Activated CD8-positive, alpha-beta memory T cell treated with anti-CD3 and anti-CD28 coated beads, Interleukin-2, amount 50 U/mL, for 48 hours (primary cell): ENCODE results near the gene TMEM125.
A peak's percentile ranks its signal among the peaks of the same experiment; 100 is the strongest.

ENCODE experiments used
- DNase-seq: peaks from one replicate; pipeline ENCODE4 v3.0.0-alpha.2; 2020

The TMEM125 gene

DNA sequence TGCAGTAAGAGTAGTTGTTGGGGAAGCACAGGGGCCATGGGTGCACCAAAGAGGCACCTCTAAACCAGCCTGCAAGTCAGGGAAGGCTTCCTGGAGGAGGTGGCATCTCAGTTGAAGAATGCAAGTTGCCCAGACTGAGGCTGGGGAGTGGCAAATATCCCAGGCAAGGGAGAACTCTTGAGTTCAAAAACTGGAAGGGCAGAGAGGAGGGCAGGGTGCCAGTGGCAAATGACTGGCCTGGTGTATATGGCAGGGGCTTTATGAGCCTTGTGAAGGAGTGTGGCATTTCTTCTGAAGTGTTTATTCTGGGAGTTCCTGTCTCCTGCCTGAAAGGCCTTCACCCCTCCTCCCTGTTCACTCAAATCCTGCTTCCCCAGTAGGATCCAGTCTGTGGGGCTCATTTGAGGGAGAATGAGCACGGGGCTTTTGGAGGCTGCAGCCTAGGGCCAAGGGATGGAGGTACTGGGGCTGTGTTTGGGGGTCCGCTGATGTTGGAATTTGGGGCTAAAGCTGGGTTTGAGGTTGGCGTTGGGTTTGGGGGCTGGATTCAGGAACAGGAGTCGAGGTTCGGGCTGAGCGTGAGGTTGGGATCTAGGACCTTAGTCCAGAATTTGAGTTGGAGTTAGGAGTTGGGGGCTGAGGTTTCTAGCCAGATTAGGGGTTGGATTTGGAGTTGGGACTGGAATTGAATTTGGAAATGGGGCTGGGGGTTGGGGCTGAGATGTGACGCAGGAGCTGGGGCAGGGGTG, at the start of gene TMEM125:
TSS of gene TMEM125 (plus strand) at position 357 of the 749 bp plus-strand sequence. CDS start 2,740 bp downstream, outside the sequence.
- peak; percentile 32 for DNase-seq

DNA sequence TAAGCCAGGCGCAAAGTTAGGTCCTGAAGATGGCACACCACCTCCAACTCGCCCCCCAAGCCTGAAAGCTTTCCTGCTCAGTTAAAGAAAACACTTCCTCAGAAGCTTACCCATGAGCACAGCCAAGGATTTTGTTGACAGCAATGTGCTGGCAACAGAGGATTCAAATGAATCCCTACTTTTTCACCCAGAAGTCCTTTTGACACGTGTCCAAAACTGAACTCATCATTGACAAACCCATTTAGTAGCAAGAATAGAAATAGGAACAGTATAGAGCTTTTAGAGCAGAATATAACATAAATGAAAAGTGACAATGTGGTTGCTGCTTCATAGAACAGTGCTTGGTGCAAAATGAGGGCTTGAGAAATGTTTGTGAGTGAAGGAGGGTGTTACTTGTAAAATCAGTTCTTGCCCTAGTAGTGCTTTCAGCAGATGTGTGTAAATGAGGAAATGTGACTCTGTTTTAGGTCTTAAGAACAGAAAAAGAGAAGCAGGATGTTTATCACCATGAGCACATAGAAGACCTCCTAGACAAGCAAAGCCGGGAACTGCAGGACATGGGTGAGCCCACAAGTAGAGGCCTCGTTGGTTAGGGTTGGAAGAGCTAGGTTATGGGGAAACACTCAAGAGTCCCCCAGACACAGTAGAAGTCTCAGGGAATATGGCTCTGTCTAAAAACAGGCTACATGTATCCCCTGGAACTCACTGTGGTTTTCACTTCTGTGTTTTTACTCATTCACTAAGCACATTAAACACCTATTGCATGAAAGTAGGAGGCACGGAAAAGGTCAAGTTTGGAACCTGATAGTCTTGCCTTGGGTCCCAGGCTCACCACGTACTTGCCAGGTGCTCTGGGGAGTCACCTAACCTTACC, 48.6 kb upstream of the TMEM125 start:
- DNase-seq, result no peak

DNA sequence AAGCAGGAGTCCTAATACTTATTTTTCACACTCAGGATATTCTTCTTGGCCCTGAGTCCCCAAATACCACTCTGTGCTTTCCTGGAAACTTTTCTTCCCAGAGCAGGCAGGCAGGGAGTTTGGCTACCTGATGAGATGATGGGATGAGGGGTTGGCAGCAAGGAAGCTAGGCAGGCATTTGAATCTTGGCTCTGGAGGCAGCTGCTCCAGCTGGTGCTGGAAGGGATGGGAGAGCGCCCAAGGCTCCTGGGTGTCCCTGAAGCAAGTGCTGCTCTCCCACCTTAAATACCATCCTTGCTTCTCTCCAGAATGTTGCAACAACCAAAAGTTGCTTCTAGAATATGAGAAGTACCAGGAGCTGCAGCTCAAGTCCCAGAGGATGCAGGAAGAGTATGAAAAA, 48.0 kb upstream of the TMEM125 start:
- no peak for DNase-seq

DNA sequence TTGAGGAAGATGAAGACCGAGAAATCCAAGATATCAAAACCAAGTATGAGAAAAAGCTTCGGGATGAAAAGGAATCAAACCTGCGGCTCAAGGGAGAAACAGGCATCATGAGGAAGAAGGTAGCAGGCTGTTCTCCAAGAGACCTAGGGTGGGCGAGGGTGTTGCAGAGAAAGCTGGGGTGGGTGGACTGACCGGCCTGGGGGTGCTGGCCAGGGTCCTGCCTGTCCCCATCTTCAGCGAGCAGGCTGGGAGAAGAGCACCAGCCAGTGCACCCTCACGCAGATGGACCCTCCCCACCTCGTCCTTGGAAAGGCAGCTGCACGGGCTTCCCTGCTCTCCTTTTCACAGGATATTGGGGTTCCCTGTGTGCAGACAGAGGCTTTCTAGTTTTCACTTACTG, 46.9 kb upstream of the TMEM125 start:
- no peak for DNase-seq

DNA sequence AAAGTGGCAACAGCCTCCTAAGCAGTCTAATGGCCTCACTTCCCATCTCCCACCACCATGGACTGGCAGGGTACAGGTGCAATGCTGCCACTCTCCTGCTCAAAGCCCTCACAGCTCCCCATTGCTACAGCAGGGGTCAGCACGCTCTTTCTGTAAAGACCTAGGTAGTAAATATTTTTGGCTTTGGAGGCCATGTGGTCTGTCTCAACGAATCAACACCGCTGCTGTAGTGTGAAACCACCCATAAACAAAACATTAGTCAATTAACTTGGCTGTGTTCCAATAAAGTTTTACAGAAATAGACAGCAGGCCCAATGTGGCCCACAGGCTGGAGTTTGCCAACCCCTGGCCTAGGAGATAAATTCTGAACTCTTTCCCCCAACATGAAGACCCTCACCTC, 44.6 kb upstream of the TMEM125 start:
- DNase-seq, result no peak

DNA sequence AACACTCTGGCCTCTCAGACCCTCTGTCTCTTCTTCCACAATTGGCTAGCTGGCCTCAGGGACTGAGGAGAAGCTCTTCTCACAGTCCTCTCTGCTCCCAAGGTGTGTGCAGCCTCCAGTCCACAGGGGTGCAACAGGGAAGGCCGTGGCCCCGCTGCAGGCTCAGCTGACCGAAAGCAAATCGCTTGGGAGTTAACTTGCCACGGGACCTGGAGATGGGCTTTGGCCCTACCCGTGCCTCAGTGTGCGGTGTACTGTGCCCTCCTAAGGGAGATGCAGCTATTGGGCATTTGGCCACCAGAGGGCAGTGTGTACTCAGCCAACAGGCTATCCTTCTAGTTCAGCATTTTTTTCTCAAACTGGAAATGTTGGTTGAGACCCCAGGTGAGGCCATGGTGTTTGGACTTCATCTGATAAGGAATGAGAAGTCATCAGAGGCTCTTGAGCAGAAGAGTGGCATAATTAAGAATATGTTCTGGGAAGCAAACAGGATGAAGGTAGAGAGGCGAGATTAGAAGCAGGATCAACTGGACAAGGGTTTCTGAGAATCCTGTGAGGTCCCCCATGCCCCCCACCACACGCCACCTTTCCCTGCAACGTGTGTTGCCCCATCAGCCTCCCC, 42.5 kb upstream of the TMEM125 start:
- peak; percentile 96 for DNase-seq

DNA sequence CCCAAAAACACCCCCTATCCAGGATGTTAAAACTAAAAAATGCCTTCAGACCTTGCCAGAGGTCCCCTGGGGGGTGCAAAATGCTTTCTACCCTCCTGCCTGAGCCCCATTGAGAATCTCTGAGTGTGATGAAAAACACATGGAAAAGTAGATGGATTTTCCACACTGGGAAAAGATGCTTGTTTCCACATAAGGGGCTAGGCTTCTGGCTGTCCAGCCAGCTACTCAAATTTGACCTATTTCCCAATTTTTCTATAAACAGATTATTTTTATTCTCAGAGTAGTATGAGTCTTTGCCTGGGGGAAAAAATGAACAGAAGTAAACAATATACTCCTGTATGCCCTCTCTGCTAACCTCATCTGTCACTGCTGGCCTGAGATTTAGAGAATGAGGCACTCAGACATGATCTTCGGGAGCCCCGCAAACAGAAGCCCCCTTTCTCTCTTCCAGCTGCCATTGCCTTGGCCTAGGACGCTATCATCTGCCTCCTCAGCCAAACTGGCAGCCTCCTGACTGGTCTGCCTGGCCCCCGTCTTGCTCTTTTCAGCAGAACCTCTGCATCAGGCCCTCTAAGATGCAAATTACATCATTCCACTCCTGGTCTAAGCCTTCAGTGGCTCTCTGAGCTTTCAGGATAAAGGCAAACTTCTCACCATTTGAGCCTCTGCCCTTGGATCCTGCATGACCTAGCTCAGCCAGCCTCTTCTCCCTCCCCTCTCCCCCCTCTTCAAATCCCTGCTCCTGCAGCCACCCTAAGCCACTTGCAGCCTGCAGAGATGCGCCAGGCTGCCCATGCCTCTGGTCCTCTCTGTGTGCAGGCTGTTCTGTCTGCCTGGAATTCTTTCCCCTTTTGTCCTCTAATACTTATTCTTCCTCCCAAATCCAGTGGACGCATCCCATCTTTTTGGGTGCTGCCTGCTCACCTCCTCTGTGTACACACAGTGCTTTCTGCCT, 39.7 kb upstream of the TMEM125 start:
- DNase-seq, result no peak

DNA sequence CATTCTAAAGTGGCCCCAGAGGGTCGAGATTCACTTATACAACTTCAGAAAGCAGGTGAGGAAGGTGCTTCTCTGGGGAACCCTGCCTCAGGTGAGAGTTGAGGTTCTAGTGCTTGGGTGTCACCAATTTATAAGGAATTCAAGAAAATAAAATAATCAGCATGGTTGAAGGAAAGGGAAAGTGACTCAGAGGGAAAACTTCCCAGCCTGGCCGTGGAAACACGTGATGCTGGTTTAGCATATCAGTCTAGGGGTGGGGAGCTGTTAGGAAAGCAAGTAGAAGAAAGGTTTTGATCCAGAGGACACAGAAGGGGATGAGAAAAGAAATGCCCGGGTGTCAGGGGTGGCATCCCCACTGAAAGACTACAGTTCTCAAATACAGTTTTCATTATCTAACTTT, 37.7 kb upstream of the TMEM125 start:
- DNase-seq, result no peak

DNA sequence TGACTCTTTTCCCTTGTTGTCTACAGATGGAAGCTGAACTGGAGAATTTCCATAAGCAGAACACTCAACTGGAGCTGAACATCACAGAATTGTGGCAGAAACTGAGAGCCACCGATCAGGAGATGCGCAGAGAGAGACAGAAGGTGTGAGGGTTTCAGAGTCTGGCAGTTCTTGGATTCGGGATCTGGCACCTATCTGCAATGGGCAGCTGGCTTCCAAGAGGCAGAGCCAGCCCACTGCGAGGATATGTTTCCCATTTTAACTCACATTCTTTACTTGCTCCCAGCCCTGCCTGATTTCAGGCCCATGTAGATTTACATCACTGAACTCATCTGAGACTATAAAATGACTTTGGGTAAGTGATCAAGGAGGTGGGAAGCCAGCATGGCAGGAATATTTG, 37.3 kb upstream of the TMEM125 start:
- DNase-seq, result no peak

DNA sequence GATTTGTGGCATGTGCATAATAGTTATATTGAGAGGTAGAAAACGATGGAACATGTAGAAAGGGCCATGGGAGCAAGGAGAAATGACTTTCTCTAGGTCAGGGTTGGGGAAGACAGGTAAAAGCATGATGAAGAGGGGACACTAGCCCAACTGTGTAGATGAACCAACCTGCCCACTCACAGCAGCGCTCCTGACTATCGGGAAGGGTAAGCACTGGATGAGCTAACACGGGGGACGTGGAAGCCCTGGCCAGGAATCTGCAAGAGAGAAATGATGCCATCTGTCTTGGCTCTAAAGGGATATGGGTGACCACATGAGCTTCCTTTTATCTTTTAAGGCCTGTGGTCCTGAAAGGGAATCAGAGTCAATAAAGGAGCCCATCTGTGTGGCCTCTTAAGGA, 36.2 kb upstream of the TMEM125 start:
- no peak for DNase-seq

DNA sequence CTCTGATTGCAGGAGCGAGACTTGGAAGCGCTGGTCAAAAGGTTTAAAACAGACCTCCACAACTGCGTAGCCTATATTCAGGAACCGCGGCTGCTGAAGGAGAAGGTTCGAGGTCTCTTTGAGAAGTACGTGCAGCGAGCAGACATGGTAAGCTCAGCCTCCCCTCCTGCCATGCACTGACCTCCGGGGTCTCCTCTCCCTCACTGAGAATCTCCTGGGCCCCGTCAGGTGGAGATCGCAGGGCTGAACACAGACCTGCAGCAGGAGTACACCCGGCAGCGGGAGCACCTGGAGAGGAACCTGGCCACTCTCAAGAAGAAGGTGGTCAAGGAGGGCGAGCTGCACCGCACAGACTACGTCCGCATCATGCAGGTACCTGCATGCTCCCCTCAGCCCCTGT, 35.5 kb upstream of the TMEM125 start:
- no peak for DNase-seq

DNA sequence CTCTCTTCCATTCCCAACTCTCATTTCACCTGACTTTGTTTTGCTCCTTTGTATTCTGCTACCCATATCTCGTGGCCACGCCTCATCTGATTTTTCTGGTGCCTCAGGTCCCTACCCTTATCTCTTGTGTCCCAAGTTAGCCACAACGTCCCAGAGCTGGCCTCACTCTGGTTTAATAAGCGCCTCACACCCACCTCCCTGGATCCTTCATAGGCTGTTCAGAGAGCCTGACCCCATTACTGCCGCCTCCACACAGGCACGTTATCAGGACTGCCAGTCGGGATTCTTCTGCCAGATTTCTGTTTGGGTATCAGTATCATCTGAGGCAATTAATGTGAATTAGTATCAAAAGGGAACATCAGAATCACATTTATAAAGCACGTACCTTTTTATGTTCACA, 34.7 kb upstream of the TMEM125 start:
- no peak for DNase-seq

DNA sequence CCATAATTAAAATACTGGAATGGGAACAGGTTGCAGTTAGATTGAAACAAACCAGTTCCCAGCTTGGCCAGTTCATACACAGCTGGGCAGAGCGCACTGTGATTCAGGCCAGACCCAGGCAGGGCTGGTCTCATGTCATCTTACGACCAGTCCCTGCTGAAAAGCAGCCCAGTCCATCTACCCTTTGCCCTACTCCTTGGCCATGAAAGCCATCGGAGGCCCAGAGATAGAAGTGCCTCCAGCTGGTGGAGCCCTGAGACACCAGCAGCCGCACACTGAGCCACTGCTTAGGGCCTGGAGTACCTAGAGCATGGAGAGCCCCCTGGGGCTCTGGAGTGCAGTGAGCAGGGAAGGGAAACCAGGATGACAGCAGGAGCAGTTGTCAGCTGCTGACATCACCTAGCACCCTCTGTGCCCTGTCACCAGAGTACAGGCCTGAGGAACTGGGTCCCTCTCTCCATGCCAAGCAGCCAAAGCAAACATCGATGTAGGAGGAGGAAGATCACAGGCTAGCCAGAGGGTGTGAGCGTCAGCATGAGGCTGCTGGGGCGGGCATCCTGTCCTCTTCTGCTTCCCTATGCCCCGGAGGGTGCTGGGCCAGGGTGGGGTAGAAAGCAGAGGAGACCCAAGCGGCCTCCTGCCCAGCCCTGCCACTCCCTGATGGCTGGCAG, 34.2 kb upstream of the TMEM125 start:
- DNase-seq, result no peak

DNA sequence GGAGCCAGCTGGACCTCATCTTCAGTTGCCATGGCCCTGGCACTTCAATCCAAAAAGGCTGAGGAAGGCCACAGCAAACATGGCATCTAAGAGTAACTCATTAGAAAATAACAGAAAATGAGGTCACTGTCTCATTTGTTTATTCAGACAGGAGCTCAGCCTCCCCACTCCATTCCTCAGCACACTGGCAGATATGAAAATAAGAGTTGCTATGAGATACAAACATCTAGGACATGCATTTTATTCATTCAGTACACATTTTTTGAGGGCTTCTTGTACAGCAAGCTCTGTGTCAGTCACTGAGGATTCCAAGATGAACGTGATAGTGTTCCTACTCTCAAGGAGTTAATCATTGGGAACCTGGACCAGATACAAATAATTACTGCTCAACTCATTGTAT, 32.7 kb upstream of the TMEM125 start:
- peak; percentile 1 for DNase-seq

DNA sequence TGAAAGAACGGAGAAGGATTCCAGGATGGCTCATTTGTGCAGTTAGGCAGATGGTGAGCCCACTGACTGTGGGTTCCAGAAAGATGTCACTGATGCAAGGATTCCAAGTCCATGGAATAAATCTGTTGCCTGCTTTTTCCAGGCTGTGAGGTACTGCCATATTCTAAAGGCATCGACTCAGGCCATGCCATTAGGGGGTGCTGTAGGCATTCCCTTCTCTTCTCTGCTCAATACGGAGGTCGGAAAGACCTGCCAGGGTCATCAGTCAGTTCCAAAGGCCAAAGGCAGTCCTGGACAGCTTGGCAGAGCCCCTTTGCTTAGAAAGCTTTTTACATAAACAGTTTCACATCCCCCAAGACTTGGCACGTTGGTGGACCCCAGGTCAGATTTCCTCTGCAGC, 31.7 kb upstream of the TMEM125 start:
- DNase-seq, result no peak

DNA sequence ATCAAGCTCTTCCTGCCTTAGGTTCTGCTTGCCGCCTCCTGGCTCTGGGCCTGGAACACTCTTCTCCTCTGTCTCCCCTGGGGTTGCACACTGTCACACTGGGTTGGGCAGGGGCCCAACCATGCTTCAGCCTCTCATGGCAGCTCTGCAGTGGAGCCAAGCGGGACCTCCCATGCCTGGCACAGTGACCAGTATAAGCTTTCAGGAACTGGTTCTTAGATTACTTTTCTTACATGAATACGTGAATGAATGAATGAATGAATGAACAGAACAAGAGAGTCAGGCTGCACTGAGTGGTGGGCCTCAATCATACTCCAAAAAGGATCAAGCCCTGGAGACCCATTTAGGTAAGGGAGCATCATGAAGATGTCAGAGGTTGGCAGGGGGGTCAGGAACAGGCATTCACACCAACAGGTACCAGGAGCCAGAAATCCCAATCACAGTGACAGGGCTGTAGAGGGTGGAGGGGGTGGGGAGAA, 30.8 kb upstream of the TMEM125 start:
- no peak for DNase-seq

DNA sequence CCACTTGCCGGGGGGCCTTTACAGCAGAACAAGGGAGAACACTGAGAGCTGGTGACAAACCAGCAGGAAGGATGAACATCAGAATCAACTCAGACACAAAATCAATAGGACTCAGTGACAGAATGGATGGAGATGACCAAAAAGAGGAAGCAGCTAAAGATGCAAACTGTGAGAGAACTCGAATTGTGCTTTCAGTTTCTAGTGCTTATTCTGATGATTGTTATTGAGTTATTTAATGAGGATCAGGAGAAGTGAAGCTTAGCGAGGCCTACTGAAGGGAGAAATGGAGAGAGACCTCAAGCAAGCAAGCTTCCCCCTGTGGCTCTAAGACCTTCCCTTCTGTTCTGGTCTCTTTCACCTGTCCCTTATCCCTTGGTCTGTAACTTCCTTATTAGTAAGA, 30.3 kb upstream of the TMEM125 start:
- DNase-seq, result no peak

DNA sequence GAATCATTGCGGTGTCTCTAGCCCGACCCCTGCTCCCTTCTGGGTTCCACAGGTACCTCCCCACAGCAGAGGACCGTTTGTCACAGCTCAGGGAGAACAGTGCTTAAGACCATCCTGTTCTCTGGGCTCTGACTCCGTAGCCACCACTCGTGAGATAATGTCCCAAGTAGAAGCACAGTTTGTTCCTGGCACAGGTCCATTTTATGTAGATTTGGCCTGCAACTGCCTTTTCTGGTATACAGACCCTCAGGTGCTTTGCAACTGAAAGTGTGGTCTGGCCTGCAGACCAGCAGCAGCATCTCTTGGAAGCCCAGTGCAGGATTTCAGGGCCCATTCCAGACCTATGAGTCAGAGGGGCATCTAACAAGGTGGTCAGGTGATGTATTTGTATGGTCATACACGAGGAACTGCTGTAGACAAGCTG, 28.4 kb upstream of the TMEM125 start:
- DNase-seq, result peak; percentile 17

DNA sequence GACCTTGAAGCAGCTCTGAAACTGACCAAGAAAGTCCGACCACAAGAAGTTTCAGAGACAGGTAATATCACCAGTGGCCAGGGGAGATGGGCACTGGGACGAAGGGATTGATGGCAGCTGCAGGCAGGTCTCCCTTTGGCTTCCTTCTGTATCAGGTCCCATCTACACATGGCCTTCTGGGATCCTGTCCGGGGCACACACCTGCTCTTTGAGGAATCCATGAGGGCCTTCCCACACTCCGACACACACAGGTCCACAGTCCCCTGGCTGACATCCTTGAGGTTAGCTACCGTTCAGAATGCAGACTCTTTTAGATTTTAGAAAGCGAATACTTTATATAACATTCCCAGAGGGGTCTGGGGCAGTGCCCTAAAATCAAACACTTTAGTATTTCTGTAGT, 26.5 kb upstream of the TMEM125 start:
- peak; percentile 8 for DNase-seq

DNA sequence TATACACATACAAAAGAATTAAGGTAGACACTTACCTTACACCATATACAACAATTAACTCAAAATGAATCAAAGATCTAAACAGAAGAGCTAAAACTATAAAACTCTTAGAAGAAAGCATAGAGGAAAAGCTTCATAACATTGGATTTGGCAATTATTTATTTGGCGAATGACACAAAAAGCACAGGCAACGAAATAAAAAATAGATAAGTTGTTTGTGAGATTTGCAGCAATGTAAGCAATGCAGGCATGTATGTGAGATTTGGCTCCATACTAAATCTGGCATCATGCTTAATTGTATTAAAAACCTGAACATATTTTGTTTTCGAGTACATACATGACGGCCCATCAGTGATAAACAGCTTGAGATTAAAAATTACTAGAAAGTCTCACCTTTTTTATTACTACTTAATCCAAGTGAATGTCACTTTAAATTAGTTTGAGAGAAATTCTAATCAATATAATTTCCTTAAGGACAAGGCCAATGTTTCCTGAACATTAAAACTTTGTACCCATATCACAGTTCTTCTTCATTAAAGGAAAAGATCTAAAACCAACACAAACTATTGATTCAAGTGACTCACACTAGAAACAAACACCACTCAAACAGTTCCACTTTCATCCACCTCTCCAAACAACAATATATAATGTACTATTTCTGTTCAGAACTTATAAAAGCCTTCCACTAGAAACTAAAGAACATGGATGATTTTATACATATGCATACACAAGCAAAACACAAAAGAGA, 23.1 kb upstream of the TMEM125 start:
- DNase-seq, result no peak
